Activated CD8-positive, alpha-beta memory T cell treated with anti-CD3 and anti-CD28 coated beads for 1 hour (primary cell): ENCODE data around the gene EP300.
"Not testable (repeated sequence)": the region's sequence is repeated elsewhere in the genome, so short reads cannot be mapped to it uniquely, and the experiment has no call there.

Experiments
- DNase-seq, 2 donors: peaks; one replicate each; pipeline ENCODE4 v3.0.0-alpha.2; 2020; ENCODE audit warnings: low read depth in 1 of 2; ENCODE audit errors: extremely low read depth in 1 of 2

The EP300 gene

GRCh38 chr22:41092023-41092817 lies at the start of gene EP300:
EP300 (plus strand) TSS chr22:41092592; CDS start chr22:41093005, 413 bp downstream.
- DNase-seq: peak; percentile 70 to 78

- DNase-seq: no peak
Measured at GRCh38 chr22:41043722-41044121, 48.7 kb upstream of the EP300 start.

GRCh38 chr22:41045575-41045974 lies 46.8 kb upstream of the EP300 start:
- not testable (repeated sequence) for DNase-seq

GRCh38 chr22:41047801-41048211 lies 44.6 kb upstream of the EP300 start:
- DNase-seq: no peak

GRCh38 chr22:41048345-41048744 lies 44.0 kb upstream of the EP300 start:
- not testable (repeated sequence) for DNase-seq

GRCh38 chr22:41048791-41049717 lies 43.3 kb upstream of the EP300 start:
- DNase-seq: no peak

GRCh38 chr22:41049795-41050194 lies 42.6 kb upstream of the EP300 start:
- not testable (repeated sequence) for DNase-seq

- DNase-seq: no peak
Measured at GRCh38 chr22:41050883-41051282, 41.5 kb upstream of the EP300 start.

- no peak for DNase-seq
Measured at GRCh38 chr22:41052661-41053490, 39.5 kb upstream of the EP300 start.

GRCh38 chr22:41057076-41057475 lies 35.3 kb upstream of the EP300 start:
- no peak for DNase-seq

GRCh38 chr22:41062146-41062545 lies 30.2 kb upstream of the EP300 start:
- DNase-seq: no peak

- not testable (repeated sequence) for DNase-seq
Measured at GRCh38 chr22:41064326-41064725, 28.1 kb upstream of the EP300 start.

- DNase-seq: not testable (repeated sequence)
Measured at GRCh38 chr22:41066341-41066740, 26.1 kb upstream of the EP300 start.

GRCh38 chr22:41067968-41068367 lies 24.4 kb upstream of the EP300 start:
- not testable (repeated sequence) for DNase-seq

GRCh38 chr22:41070665-41071331 lies 21.6 kb upstream of the EP300 start:
- DNase-seq: no peak

GRCh38 chr22:41074061-41074460 lies 18.3 kb upstream of the EP300 start:
- no peak for DNase-seq

GRCh38 chr22:41074466-41074865 lies 17.9 kb upstream of the EP300 start:
- no peak for DNase-seq

- DNase-seq: no peak
Measured at GRCh38 chr22:41074941-41075710, 17.3 kb upstream of the EP300 start.

GRCh38 chr22:41075946-41076345 lies 16.4 kb upstream of the EP300 start:
- DNase-seq: no peak
